Measurements from ENCODE around the gene SPIB.
"Not testable (repeated sequence)": the region's sequence is repeated elsewhere in the genome, so short reads cannot be mapped to it uniquely, and the experiment has no call there.

SPIB gene

GRCh38 chr19:50468818-50469217 is 50.1 kb downstream of the SPIB start:
- DNase-seq (ENCODE audit: low read depth, low spot score), result no peak

GRCh38 chr19:50473336-50473735 is 54.6 kb downstream of the SPIB start:
- not testable (repeated sequence) for DNase-seq (ENCODE audit: low read depth, low spot score)

GRCh38 chr19:50475101-50475568 is 56.4 kb downstream of the SPIB start:
- DNase-seq (ENCODE audit: low read depth, low spot score), result no peak

- DNase-seq (ENCODE audit: low read depth, low spot score), result no peak
Measured at GRCh38 chr19:50475736-50476223, 57.0 kb downstream of the SPIB start.

GRCh38 chr19:50476224-50476906 is 57.6 kb downstream of the SPIB start, which contains the start of the genes EMC10 and GARIN5A:
Gene EMC10, plus strand, starts transcription at chr19:50476507. Its CDS starts 38 bp downstream, at chr19:50476545.
Gene GARIN5A, minus strand, starts transcription at chr19:50476848. Its CDS starts 460 bp downstream, at chr19:50476388.
- DNase-seq (ENCODE audit: low read depth, low spot score), result peak; percentile 70

- DNase-seq (ENCODE audit: low read depth, low spot score), result no peak
Measured at GRCh38 chr19:50476907-50477238, 58.1 kb downstream of the SPIB start.

- DNase-seq (ENCODE audit: low read depth, low spot score), result no peak
Measured at GRCh38 chr19:50477751-50478515, 59.2 kb downstream of the SPIB start.

GRCh38 chr19:50478901-50479715 is 60.4 kb downstream of the SPIB start:
- DNase-seq (ENCODE audit: low read depth, low spot score), result no peak

GRCh38 chr19:50479761-50480251 is 61.1 kb downstream of the SPIB start:
- DNase-seq (ENCODE audit: low read depth, low spot score), result no peak

GRCh38 chr19:50480281-50481111 is 61.8 kb downstream of the SPIB start:
- DNase-seq (ENCODE audit: low read depth, low spot score), result no peak
